ENCODE measurements around the gene XRCC5. TPM values are rescaled to one million over a fixed set of nuclear protein-coding genes. Genes with fewer than 3 reads are reported as not detected.

Gene XRCC5
- total RNA-seq, 1 donor from 2014 or later: 303 TPM

DNA sequence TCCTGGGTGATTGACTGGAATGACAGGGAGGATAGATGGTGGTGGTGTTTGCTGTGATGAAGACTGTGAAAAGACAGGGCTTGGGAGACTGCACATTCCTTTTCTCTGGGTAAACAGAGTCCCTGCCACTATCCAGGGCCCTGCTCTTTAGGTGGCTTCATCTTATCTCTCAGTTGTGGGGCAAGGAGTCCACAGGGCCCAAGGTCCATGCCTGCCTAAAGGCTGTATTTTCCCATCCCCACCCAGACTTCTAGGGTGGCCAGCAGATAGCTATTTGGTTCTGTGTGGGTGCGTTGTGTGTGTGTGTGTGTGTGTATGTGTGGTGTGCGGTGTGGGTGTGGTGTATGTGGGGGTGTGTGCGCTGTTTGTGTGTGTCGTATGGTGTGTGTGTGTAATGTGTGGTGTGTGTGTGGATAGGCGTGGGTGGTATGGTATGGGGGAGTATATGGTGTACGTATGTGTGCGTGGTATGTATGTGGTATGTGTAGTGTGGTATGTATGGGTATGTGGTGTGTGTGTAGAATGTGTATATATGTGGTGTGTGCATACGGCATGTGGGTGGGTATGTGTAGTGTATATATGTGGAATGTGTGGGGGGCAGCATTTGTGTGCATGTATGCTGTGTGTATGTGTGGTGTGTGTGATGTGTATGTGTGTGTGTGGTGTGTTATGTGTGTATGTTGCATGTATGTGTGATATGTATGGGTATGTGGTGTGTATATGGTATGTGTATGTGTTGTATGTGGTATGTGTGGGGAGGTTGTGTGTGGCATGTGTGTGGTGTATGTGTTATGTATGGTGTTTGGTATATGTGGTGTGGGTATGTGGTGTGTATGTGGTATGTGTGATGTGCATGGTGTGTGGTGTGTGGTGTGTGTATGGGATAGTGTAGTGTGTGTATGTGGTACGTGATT is 10.5 kb upstream of the XRCC5 start:
- Mint-ChIP-seq H3K36me3 (ENCODE audit: low read depth) (peaks cover 7% of the 10 kb centered on the region), H3K9me3 (no peaks in the 10 kb centered on the region), H3K27ac (no peak overlapping the region), H3K27me3 (no peaks in the 10 kb centered on the region), H3K4me3 (no peak overlapping the region), H3K4me1 (no peaks in the 10 kb centered on the region)
- POLR2A ChIA-PET: no interaction called here
- no peak for DNase-seq
- intact Hi-C loops (cut with micrococcal nuclease): no loop called here
- CTCF ChIA-PET: no interaction called here
- no peak for ATAC-seq (ENCODE audit: low read depth)
- TF ChIP-seq, protein P1, sequence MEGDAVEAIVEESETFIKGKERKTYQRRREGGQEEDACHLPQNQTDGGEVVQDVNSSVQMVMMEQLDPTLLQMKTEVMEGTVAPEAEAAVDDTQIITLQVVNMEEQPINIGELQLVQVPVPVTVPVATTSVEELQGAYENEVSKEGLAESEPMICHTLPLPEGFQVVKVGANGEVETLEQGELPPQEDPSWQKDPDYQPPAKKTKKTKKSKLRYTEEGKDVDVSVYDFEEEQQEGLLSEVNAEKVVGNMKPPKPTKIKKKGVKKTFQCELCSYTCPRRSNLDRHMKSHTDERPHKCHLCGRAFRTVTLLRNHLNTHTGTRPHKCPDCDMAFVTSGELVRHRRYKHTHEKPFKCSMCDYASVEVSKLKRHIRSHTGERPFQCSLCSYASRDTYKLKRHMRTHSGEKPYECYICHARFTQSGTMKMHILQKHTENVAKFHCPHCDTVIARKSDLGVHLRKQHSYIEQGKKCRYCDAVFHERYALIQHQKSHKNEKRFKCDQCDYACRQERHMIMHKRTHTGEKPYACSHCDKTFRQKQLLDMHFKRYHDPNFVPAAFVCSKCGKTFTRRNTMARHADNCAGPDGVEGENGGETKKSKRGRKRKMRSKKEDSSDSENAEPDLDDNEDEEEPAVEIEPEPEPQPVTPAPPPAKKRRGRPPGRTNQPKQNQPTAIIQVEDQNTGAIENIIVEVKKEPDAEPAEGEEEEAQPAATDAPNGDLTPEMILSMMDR (IDR thresholded peaks at IDR 0.05): no peak

DNA sequence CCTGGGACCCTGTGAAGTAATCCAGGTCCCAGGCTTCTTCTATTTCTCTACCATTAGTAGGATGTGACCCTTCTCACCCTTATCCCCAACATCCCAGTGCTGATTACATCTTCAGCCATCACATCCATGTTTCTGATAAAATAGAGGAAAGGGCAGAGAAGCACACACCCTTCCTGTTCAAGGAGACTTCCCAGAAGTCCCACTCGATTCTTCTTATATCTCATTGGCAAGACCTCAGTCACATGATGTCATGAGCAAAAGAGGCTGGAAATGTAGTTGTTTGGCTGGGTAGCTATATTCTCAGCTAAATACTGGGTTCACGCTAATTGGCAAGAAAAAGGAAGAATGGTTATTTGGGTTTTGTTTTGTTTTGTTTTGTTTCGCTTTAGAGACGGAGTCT is 8.0 kb upstream of the XRCC5 start:
- ChIA-PET POLR2A (no interaction called here), CTCF (no interaction called here)
- intact Hi-C loops (cut with micrococcal nuclease): no loop called here
- DNase-seq: no peak
- no peaks in the 10 kb centered on the region for H3K4me1 Mint-ChIP-seq
- H3K27me3 Mint-ChIP-seq: no peaks in the 10 kb centered on the region
- ATAC-seq (ENCODE audit: low read depth): no peak
- H3K27ac Mint-ChIP-seq: no peak overlapping the region
- H3K36me3 Mint-ChIP-seq (ENCODE audit: low read depth): peaks cover 7% of the 10 kb centered on the region
- H3K9me3 Mint-ChIP-seq: no peaks in the 10 kb centered on the region
- no peak overlapping the region for H3K4me3 Mint-ChIP-seq
- TF ChIP-seq, protein P1 (IDR thresholded peaks at IDR 0.05): no peak

DNA sequence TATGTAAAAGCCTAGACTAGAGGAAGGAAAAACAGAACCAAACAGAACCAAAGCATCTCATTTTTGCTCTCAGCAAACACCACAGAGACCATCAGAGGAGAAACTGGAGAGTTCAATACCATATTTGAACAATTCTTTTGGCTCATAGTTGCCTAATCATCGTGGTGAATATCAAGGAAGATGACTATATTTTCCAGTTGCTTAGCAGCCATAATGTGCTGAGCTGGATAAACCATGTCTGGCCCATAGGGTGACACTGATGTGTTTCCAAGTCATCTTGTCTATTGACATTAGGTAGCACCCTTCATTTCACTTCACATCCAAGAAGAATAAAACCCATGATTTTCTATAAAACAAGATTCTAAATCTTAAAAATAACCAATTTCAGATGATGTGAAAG is 5.9 kb upstream of the XRCC5 start:
- no peak overlapping the region for H3K27ac Mint-ChIP-seq
- peaks cover 2% of the 10 kb centered on the region for H3K4me1 Mint-ChIP-seq
- TF ChIP-seq, protein P1 (IDR thresholded peaks at IDR 0.05): no peak
- ATAC-seq (ENCODE audit: low read depth): no peak
- no peak overlapping the region for H3K4me3 Mint-ChIP-seq
- no peak for DNase-seq
- H3K36me3 Mint-ChIP-seq (ENCODE audit: low read depth): peaks cover 7% of the 10 kb centered on the region
- CTCF ChIA-PET: no interaction called here
- no peaks in the 10 kb centered on the region for H3K27me3 Mint-ChIP-seq
- intact Hi-C loops (cut with micrococcal nuclease): no loop called here
- POLR2A ChIA-PET: interaction anchor here (1.4 kb wide), 1 partner anchor 20 kb away, joined by 3 read pairs; no protein-coding TSS in a partner anchor
- no peaks in the 10 kb centered on the region for H3K9me3 Mint-ChIP-seq

DNA sequence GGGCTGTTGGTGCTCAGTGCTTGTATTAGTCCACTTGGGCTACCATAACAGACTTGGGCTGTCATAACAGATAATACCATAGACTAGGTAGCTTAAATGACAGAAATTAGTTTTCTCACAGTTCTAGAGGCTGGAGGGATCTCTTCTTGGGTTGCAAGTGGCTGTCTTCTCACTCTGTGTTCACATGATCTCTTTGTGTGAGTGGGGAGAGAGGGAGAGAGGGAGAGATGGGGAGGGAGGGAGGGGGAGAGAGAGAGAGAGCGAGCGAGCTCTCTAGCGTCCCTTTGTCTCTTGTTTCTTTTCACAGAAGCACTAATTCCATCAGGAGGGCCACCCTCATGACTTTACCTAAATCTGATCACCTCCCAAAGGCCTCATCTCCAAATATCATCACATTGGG is 4.5 kb upstream of the XRCC5 start:
- CTCF ChIA-PET: interaction anchor here (1.0 kb wide), 1 partner anchor 71 kb away, joined by 3 read pairs; no protein-coding TSS in a partner anchor
- no peak for DNase-seq
- intact Hi-C loops (cut with micrococcal nuclease): no loop called here

DNA sequence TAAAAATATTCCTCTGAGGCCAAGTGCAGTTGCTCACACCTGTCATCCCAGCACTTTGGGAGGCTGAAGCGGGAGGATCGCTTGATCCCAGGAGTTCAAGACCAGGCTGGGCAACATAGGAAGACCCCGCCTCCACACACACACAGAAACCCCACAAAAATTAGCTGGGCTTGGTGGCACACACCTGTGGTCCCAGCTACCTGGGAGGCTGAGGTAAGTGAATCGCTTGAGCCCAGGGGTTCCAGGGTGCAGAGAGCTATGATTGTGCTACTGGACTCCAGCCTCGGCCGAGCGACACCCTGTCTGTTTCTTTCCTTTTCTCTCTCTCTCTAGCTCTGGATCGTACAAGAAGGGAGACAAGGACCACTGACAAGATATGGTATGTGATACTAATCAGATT is 1.8 kb upstream of the XRCC5 start:
- TF ChIP-seq, protein P1 (IDR thresholded peaks at IDR 0.05): no peak
- Mint-ChIP-seq H3K27ac (no peak overlapping the region), H3K4me3 (no peak overlapping the region)

More for the DNA sequence above, 4.5 kb upstream of the XRCC5 start:
- no peaks in the 10 kb centered on the region for H3K9me3 Mint-ChIP-seq
- H3K36me3 Mint-ChIP-seq (ENCODE audit: low read depth): peaks cover 12% of the 10 kb centered on the region
- TF ChIP-seq, protein P1 (IDR thresholded peaks at IDR 0.05): no peak
- POLR2A ChIA-PET: no interaction called here
- H3K4me3 Mint-ChIP-seq: no peak overlapping the region
- no peaks in the 10 kb centered on the region for H3K27me3 Mint-ChIP-seq
- no peak for ATAC-seq (ENCODE audit: low read depth)
- H3K4me1 Mint-ChIP-seq: peaks cover 12% of the 10 kb centered on the region
- no peak overlapping the region for H3K27ac Mint-ChIP-seq

More for the DNA sequence above, 1.8 kb upstream of the XRCC5 start:
- no peaks in the 10 kb centered on the region for H3K27me3 Mint-ChIP-seq
- no peaks in the 10 kb centered on the region for H3K9me3 Mint-ChIP-seq
- no peak for DNase-seq
- peaks cover 38% of the 10 kb centered on the region for H3K4me1 Mint-ChIP-seq
- ChIA-PET POLR2A (interaction anchor here (0.7 to 3.5 kb wide), 2 partner anchors 13 to 305 kb away, joined by 5 to 14 read pairs; partner anchors contain the start of gene SMARCAL1), CTCF (no interaction called here)
- intact Hi-C loops (cut with micrococcal nuclease): no loop called here
- H3K36me3 Mint-ChIP-seq (ENCODE audit: low read depth): peaks cover 30% of the 10 kb centered on the region
- ATAC-seq (ENCODE audit: low read depth): no peak

Measured in activated B cell treated with CpG ODN at 0.5 μM for 24 hours (primary cell).